Immature natural killer cell (primary cell): ENCODE data around the gene NGEF. TPM values are rescaled to one million over a fixed set of nuclear protein-coding genes. Genes with fewer than 3 reads are reported as not detected.

Experiments
- DNase-seq, 3 donors: peaks; one replicate each; pipeline ENCODE4 v3.0.0; 2022; ENCODE audit warnings: mixed read lengths in 1 of 3
- H3K27ac Mint-ChIP-seq, 6 donors: one replicate each; pipeline ENCODE4 v1.8.0; 2020; ENCODE audit warnings: mixed read lengths in 6 of 6, mild to moderate bottlenecking in 5 of 6, inconsistent platforms in 4 of 6, moderate library complexity in 3 of 6
- H3K27me3 Mint-ChIP-seq, 3 donors: one replicate each; pipeline ENCODE4 v1.8.0; 2020 to 2021; ENCODE audit warnings: low read depth in 3 of 3, mild to moderate bottlenecking in 3 of 3, mixed read lengths in 3 of 3, moderate library complexity in 3 of 3, inconsistent platforms in 1 of 3
- H3K36me3 Mint-ChIP-seq, 3 donors: one replicate each; pipeline ENCODE4 v1.8.0; 2020; ENCODE audit warnings: mixed read lengths in 3 of 3, inconsistent platforms in 2 of 3, mild to moderate bottlenecking in 2 of 3
- H3K4me1 Mint-ChIP-seq, 2 donors: one replicate each; pipeline ENCODE4 v1.8.0; 2020; ENCODE audit warnings: inconsistent platforms in 2 of 2, mild to moderate bottlenecking in 2 of 2, mixed read lengths in 2 of 2, moderate library complexity in 1 of 2
- H3K4me3 Mint-ChIP-seq, 5 donors: one replicate each; pipeline ENCODE4 v1.8.0; 2020; ENCODE audit warnings: mild to moderate bottlenecking in 5 of 5, mixed read lengths in 5 of 5, inconsistent platforms in 3 of 5, moderate library complexity in 3 of 5
- H3K9me3 Mint-ChIP-seq, 6 donors: one replicate each; pipeline ENCODE4 v1.8.0; 2020; ENCODE audit warnings: mild to moderate bottlenecking in 6 of 6, mixed read lengths in 6 of 6, inconsistent platforms in 4 of 6, moderate library complexity in 3 of 6
- polyA plus RNA-seq, 3 donors: library from polyadenylated mRNA; unstranded; fragments of 300-500 nt; fragmentation: Illumina TruSeq; gene quantifications; one replicate each; pipeline ENCODE4 v1.2.3, GENCODE V29; 2021

The NGEF gene
- polyA plus RNA-seq, 3 donors from 2014 or later, result not detected

DNA sequence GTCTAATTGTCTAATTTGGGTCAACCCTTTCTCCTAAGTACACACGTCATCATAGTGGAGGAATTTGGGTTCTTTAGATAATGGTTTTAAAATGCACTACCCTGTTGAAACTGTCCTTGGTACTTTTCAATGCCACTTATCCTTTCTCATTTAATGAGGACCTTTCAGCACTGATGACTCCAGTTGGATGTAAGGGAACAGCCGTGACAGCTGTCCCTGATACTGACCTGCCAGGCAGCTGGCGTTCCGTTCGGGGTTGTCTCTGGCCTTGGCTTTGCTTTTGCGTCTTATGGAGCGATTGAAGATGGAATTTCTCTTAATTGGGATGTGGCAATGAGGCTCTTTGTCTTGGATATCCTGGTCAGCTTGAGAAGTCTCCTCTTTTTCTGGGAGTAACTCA is 38.7 kb downstream of the NGEF start:
- Mint-ChIP-seq H3K9me3 (peaks cover 0 to 1% (median 0%) of the 10 kb centered on the region in 6 donors), H3K27ac (no peak overlapping the region), H3K4me3 (no peak overlapping the region), H3K36me3 (no peaks in the 10 kb centered on the region), H3K4me1 (no peaks in the 10 kb centered on the region), H3K27me3 (peaks cover 3 to 6% (median 6%) of the 10 kb centered on the region in 3 donors)
- DNase-seq, result no peak

DNA sequence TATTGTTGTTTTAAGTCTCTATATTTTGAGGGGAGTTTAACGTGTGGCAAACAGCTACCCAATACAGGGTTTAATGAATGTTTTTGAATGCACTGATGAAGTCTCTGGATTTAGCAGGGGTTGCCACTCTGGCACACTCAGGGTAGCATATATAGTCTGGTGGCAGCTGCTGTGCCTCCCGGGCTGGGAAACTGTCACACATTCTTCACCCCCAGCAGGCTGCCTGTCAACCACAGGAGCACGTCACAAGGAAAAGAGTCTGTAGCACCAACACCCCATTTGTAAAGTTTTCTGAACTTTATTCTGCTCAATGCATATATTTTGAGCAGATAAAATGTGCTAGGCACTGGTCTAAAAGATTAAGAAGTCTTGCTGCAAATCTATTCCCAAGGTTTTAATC is 39.3 kb downstream of the NGEF start:
- Mint-ChIP-seq H3K27me3 (peaks cover 3 to 6% (median 4%) of the 10 kb centered on the region in 3 donors), H3K4me3 (no peak overlapping the region), H3K4me1 (no peaks in the 10 kb centered on the region), H3K9me3 (peaks cover 0 to 1% (median 0%) of the 10 kb centered on the region in 6 donors), H3K27ac (no peak overlapping the region), H3K36me3 (no peaks in the 10 kb centered on the region)
- no peak for DNase-seq

DNA sequence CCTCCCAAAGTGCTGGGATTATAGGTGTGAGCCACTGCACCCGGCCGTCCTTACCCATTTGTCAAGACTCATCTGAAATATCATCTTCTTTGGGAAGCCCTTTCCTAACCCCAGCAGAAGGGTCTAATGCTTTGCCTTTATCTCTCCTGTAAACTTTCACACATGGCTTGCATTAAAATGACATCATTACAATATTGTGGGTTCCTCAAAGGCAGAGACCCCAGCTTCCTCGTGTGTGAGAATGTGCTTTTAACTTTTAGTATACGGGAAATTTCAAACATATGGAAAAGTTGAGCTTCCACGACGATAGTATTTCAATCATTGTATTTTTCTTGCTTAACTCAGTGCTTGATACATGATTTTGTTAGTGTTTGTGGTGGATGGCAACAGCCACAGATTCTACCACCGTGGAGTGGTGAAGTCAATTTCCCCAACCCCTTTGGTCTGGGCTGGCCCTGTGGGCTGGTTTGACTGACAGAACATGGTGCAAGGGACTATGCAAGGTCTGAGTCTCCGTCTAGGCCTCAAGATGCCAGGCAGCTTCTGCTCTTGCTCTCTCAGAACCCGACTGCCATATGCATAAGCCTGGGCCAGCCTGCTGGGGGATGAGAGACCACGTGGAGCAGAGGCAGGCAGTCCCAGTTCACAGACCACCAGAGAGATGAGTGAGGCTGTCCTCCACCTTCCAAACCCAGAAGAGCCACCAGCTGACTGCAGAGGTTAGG is 39.9 kb downstream of the NGEF start:
- H3K4me3 Mint-ChIP-seq, result no peak overlapping the region
- H3K9me3 Mint-ChIP-seq, result peaks cover 0 to 1% (median 0%) of the 10 kb centered on the region in 6 donors
- DNase-seq, result no peak
- H3K27ac Mint-ChIP-seq, result no peak overlapping the region
- no peaks in the 10 kb centered on the region for H3K36me3 Mint-ChIP-seq
- peaks cover 3 to 6% (median 4%) of the 10 kb centered on the region in 3 donors for H3K27me3 Mint-ChIP-seq
- H3K4me1 Mint-ChIP-seq, result no peaks in the 10 kb centered on the region

DNA sequence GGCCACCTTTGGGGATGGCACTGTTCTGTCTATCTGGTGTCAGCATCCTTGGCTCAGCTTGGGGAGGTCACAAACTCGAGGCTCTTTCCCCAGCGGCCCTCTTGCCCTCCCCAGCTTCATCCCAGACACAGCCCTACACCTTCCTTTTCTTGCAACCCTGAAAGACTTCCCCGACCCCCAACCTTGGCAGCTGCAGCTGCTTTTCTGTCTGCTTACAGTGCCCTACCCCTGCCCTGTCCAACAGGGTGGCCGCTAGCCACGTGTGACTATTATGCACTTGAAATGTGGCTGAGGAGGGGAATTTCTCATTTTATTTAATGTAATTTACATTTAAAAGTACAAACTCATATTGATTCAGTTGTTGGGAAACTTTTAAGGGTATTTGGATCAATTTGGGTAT is 41.3 kb downstream of the NGEF start:
- Mint-ChIP-seq H3K36me3 (no peaks in the 10 kb centered on the region), H3K4me3 (no peak overlapping the region), H3K9me3 (peaks cover 0 to 1% (median 0%) of the 10 kb centered on the region in 6 donors), H3K27me3 (peaks cover 3 to 6% (median 4%) of the 10 kb centered on the region in 3 donors), H3K27ac (no peak overlapping the region), H3K4me1 (no peaks in the 10 kb centered on the region)
- no peak for DNase-seq

DNA sequence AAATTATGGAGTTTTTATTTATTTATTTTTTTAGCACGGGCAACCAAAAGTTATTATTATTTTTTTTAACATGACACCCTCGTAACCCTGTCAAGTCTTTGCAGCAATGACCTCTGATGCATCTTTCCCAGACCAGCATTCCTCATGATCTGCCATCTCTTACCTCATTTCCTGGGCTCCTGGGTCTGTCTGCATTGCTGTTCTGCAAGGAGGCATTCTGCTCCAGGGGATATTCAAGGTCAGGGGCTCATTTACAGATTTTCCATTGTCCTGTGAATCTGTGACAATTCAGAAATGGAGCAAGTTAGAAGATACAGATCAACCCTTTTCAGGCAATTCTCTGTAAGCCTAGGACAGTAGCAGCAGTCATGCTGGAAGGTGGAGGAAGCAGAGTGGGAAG is 43.0 kb downstream of the NGEF start:
- no peak for DNase-seq
- no peaks in the 10 kb centered on the region for H3K36me3 Mint-ChIP-seq
- no peak overlapping the region for H3K27ac Mint-ChIP-seq
- peaks cover 3 to 6% (median 4%) of the 10 kb centered on the region in 3 donors for H3K27me3 Mint-ChIP-seq
- H3K4me1 Mint-ChIP-seq, result no peaks in the 10 kb centered on the region
- H3K4me3 Mint-ChIP-seq, result no peak overlapping the region
- H3K9me3 Mint-ChIP-seq, result peaks cover 0 to 1% (median 0%) of the 10 kb centered on the region in 6 donors

DNA sequence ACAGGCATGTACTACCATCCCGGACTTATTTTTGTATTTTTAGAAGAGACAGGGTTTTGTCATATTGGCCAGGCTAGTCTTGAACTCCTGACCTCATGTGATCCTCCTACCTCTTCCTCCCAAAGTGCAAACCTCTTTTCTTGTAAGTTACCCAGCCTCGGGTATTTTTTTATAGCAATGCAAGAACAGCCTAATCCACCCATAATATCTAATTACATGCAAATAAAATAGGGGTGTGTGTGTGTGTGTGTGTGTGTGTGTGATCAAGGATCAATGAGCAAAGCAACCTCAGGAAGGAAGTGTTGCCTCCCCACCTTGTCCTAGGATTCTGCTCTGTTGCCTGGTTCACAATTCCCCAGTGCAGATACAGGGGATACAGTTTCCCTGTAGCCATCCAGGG is 45.6 kb downstream of the NGEF start:
- Mint-ChIP-seq H3K9me3 (peaks cover 0 to 1% (median 0%) of the 10 kb centered on the region in 6 donors), H3K27ac (no peak overlapping the region), H3K36me3 (no peaks in the 10 kb centered on the region), H3K4me1 (no peaks in the 10 kb centered on the region), H3K4me3 (no peak overlapping the region), H3K27me3 (peaks cover 0 to 5% (median 3%) of the 10 kb centered on the region in 3 donors)
- no peak for DNase-seq

DNA sequence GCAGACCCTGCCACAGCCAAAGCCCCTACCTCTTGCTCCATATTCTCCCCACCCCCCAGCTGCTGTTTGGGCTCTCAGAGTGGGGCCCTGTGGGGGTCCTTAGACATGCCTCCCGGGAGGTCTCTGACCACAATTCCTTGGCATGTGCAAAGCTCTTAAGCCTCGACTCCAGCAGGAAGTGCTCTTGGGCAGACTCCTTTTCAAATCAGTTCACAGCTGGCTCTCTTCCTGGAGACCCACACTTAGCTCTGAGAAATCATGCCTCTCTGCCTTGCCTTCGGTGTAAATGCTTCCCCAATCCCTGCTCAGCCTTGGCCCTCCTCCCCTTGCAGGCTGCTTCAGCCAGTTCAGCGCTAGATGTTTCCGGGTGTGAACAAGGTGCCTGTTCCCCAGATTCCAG is 46.9 kb downstream of the NGEF start:
- no peak for DNase-seq
- Mint-ChIP-seq H3K9me3 (peaks cover 0 to 3% (median 0%) of the 10 kb centered on the region in 6 donors), H3K27ac (no peak overlapping the region), H3K4me1 (no peaks in the 10 kb centered on the region), H3K27me3 (peaks cover 2 to 11% (median 3%) of the 10 kb centered on the region in 3 donors), H3K4me3 (no peak overlapping the region), H3K36me3 (no peaks in the 10 kb centered on the region)

DNA sequence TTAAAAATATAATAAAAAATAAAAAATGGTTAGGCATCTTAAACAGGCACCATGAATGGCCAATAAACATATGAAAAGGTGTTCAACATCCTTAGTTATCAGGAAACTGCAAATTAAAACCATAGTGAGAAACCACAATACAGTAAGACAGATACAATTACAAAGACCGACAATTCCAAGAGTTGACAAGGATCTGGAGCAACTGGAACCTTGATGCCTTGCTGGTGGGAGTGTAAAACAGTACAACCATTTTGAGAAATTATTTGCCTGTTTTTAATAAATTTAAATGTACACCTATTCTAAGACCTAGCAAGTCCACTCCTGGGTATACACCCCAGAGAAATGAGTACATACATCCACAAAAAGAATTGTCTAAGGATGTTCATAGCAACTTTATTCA is 49.1 kb downstream of the NGEF start:
- no peak overlapping the region for H3K4me3 Mint-ChIP-seq
- no peaks in the 10 kb centered on the region for H3K36me3 Mint-ChIP-seq
- DNase-seq, result no peak
- H3K9me3 Mint-ChIP-seq, result peaks cover 0 to 1% (median 0%) of the 10 kb centered on the region in 6 donors
- H3K4me1 Mint-ChIP-seq, result no peaks in the 10 kb centered on the region
- no peak overlapping the region for H3K27ac Mint-ChIP-seq
- H3K27me3 Mint-ChIP-seq, result peaks cover 0 to 11% (median 2%) of the 10 kb centered on the region in 3 donors

DNA sequence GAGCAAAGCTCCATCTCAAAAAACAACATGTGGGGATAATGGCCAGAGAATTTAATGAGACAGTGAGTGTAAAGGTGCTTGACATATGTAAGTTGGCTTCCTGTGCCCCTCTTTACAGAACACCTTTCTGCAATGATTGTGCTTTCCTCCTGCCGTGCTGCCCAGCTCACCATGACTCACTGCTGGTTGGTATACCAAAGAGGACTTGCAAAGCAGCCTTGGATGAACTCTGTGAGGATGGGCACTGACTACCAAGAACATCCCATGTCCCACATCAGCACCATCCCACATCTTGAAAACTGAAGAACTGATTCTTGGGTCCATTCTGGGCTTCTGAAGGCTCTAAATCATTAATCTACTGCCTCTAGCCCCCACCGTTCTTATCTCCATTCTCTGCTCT is 52.2 kb downstream of the NGEF start:
- peaks cover 0 to 1% (median 0%) of the 10 kb centered on the region in 6 donors for H3K9me3 Mint-ChIP-seq
- H3K27me3 Mint-ChIP-seq, result peaks cover 0 to 7% (median 2%) of the 10 kb centered on the region in 3 donors
- no peak overlapping the region for H3K27ac Mint-ChIP-seq

DNA sequence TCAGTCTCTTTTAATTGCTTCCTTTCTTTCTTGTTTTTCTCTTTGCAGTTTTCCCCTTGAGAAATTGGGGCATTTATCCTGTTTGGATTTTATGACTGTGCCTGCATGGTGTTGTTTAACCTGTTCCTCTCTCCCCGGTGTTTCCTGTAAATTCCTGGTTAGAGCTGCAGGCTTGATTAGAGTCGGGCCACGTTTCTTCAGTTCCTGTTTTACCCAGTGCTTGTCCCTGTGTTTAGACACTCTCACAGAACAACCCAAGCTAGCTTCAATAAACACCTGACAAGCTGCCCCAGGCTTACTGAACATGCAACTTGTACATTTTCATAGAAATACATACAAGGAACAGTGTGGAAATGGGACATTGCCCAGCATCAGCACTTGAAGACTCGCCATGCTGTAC is 53.9 kb downstream of the NGEF start:
- Mint-ChIP-seq H3K27ac (no peak overlapping the region), H3K36me3 (no peaks in the 10 kb centered on the region), H3K4me1 (no peaks in the 10 kb centered on the region), H3K9me3 (peaks cover 0 to 1% (median 0%) of the 10 kb centered on the region in 6 donors), H3K27me3 (peaks cover 0 to 7% (median 2%) of the 10 kb centered on the region in 3 donors), H3K4me3 (no peak overlapping the region)
- DNase-seq, result no peak

More for the DNA sequence above, 52.2 kb downstream of the NGEF start:
- Mint-ChIP-seq H3K4me3 (no peak overlapping the region), H3K36me3 (no peaks in the 10 kb centered on the region), H3K4me1 (no peaks in the 10 kb centered on the region)
- no peak for DNase-seq

DNA sequence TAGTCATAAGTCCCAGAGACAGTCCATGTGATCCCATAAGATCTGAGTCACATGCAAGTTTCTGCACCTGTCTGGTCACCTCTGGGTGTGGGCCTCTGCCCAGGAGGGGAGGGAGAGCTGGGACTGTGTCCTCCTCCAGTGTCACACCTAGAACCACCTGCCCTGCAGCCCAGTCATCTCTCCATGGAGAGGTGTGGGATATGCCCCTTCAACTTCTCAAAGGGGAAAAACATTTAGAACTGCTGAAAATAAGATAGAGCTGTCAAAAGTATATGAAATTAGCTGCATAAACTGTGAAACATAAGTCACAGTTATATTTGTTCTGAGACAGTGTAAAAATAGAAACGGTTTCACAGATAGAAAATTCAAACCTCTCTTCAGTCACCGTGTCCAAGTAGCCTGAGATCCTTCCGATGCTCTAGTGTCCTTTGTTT is 55.4 kb downstream of the NGEF start:
- Mint-ChIP-seq H3K4me3 (no peak overlapping the region), H3K4me1 (no peaks in the 10 kb centered on the region), H3K27ac (no peak overlapping the region), H3K36me3 (no peaks in the 10 kb centered on the region), H3K27me3 (peaks cover 0 to 6% (median 2%) of the 10 kb centered on the region in 3 donors), H3K9me3 (peaks cover 0 to 1% (median 0%) of the 10 kb centered on the region in 6 donors)
- DNase-seq, result no peak

DNA sequence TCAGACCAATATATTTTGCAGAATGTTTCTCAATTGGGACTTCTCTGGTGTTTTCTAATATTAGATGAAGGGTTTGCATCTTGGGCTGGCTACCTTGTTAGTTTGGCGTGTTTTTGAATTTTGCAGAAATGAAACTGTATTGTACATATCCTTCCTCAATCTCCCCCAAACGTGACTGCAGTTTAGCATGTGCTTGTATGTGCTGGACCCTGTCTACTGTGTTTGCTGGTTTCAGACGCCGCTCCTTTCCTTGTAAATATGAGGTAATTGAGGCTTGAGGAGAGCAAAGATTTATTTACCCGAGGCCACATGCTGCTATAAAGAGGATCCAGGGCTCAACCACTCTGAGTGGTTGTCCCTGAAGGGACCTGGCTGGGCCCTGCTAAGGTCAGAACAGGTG is 57.2 kb downstream of the NGEF start:
- Mint-ChIP-seq H3K27me3 (peaks cover 0 to 2% (median 0%) of the 10 kb centered on the region in 3 donors), H3K9me3 (no peaks in the 10 kb centered on the region), H3K36me3 (no peaks in the 10 kb centered on the region), H3K4me1 (no peaks in the 10 kb centered on the region), H3K4me3 (no peak overlapping the region), H3K27ac (no peak overlapping the region)
- DNase-seq, result no peak

DNA sequence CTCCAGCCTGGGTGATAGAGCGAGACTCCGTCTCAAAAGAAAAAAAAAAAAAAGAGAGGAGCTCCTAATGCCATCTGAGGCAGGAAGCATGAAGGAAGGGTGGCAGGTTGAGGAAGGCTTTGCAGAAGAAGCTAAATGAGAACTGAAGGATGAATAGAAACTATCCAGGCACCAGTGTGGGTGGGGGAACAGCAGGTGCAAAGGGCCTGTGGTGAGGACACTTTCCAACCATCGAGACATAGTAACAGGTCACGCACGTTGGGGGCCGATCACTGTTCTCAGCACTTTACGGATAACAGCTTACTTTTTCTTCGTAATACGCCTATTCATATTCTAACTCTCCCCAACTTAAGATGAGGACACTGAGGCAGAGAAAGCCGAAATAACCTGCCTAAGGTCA is 58.4 kb downstream of the NGEF start:
- H3K4me1 Mint-ChIP-seq, result no peaks in the 10 kb centered on the region
- no peak overlapping the region for H3K4me3 Mint-ChIP-seq
- H3K27ac Mint-ChIP-seq, result no peak overlapping the region
- H3K27me3 Mint-ChIP-seq, result peaks cover 0 to 2% (median 2%) of the 10 kb centered on the region in 3 donors
- no peaks in the 10 kb centered on the region for H3K36me3 Mint-ChIP-seq
- DNase-seq, result no peak
- H3K9me3 Mint-ChIP-seq, result no peaks in the 10 kb centered on the region

DNA sequence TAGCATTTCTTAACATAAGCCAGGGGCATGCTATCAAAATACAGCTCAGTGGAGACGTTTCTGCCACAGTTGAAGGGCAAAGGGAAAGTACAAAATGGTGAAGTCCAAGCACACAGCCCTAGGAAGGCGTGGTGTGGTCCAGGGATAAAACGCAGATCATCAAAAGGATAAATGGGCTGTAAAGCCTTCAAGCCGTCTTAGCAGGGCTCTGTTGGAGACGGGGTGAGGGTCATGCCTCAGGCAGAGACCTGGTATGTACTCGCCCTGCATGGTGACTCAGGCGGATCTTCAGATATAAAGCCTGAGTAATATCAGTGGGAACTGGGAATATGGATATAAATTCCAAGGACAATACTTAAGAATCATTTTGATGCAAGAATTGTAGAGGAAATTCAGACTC is 61.2 kb downstream of the NGEF start:
- no peaks in the 10 kb centered on the region for H3K4me1 Mint-ChIP-seq
- no peaks in the 10 kb centered on the region for H3K36me3 Mint-ChIP-seq
- DNase-seq, result no peak
- H3K9me3 Mint-ChIP-seq, result no peaks in the 10 kb centered on the region
- peaks cover 0 to 4% (median 2%) of the 10 kb centered on the region in 3 donors for H3K27me3 Mint-ChIP-seq
- H3K4me3 Mint-ChIP-seq, result no peak overlapping the region
- H3K27ac Mint-ChIP-seq, result no peak overlapping the region

DNA sequence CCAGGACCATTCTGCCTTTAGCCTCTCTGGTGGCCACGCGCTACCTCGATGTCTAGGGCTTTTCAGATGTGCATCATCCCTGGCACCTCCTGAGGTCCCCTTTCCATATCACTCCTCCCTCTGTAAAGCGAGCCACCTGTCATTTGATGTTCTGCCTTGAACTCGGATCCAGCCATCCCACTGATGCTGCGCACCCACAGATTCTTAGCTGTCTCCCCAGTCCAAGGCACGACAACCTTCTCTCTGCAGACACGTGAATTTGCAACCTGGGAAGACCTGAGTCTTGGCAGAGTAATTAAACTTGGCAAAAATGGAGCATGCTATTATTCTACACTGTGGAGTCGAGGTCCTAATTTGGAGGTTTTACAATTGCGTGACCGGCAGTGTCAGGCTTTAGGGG is 61.9 kb downstream of the NGEF start:
- Mint-ChIP-seq H3K4me1 (no peaks in the 10 kb centered on the region), H3K9me3 (no peaks in the 10 kb centered on the region), H3K27me3 (peaks cover 0 to 4% (median 2%) of the 10 kb centered on the region in 3 donors), H3K27ac (no peak overlapping the region), H3K4me3 (no peak overlapping the region), H3K36me3 (no peaks in the 10 kb centered on the region)
- no peak for DNase-seq
